HepG2 (cell line): ENCODE data around the gene FCHSD1. TPM values are rescaled to one million over a fixed set of nuclear protein-coding genes. Genes with fewer than 3 reads are reported as not detected.

Source experiments
- KAT7 ChIP-seq: IDR thresholded peaks from 2 replicates; pipeline ENCODE4 v1.6.1; 2018; ENCODE audit warnings: borderline replicate concordance, missing compliant biosample characterization
- NFYC ChIP-seq: IDR thresholded peaks from 2 replicates; pipeline ENCODE4 v1.6.1; 2016; ENCODE audit warnings: missing genetic modification reagents, missing compliant biosample characterization
- ZNF382 ChIP-seq: sonication (generic); formaldehyde crosslinking; IDR thresholded peaks from 2 replicates; pipeline ENCODE4 v1.5.0; 2020; ENCODE audit warnings: missing genetic modification reagents, mild to moderate bottlenecking, borderline replicate concordance
- polyA plus RNA-seq, 8 experiments: library from polyadenylated mRNA; depleted of rRNA in 3 of 8; stranded (reverse) in 7 of 8; unstranded in 1 of 8; fragments of >200 nt; fragmentation: Illumina TruSeq in 4 of 8; extraction: Trizol in 4 of 8; gene quantifications; 2 replicates each; pipeline versions ENCODE4 v1.2.1 to v1.2.3, GENCODE V29; 2011 to 2016; ENCODE audit warnings: low read depth in 4 of 8, missing spikeins in 1 of 8, mixed read lengths in 1 of 8; ENCODE audit not compliant: insufficient read depth in 1 of 8
- total RNA-seq, 5 experiments: library from RNA; depleted of rRNA; stranded (reverse); fragments of >200 nt; fragmentation: Illumina TruSeq; extraction: Trizol; gene quantifications; 2 replicates each; pipeline ENCODE4 v1.2.3, GENCODE V29; 2016; ENCODE audit warnings: low read depth in 1 of 5
- TF ChIP-seq, protein P1 (sequence below): sonication (generic); formaldehyde crosslinking; IDR thresholded peaks from 2 replicates; pipeline ENCODE4 v1.4.0; 2020; ENCODE audit warnings: missing genetic modification reagents
- TF ChIP-seq, protein P2 (sequence below): sonication (generic); formaldehyde crosslinking; IDR thresholded peaks from 2 replicates; pipeline ENCODE4 v1.9.0; 2021; ENCODE audit warnings: missing genetic modification reagents, mild to moderate bottlenecking, borderline replicate concordance
- TF ChIP-seq, protein P3 (sequence below): sonication (generic); formaldehyde crosslinking; IDR thresholded peaks from one replicate; pipeline ENCODE4 v1.5.1; 2020; ENCODE audit warnings: mild to moderate bottlenecking, missing genetic modification reagents; ENCODE audit errors: not compliant biosample characterization
- TF ChIP-seq, protein P4 (sequence below): sonication (generic); formaldehyde crosslinking; IDR thresholded peaks from 2 replicates; pipeline ENCODE4 v1.5.0; 2020; ENCODE audit warnings: mild to moderate bottlenecking, missing genetic modification reagents

FCHSD1 gene
- total and polyA plus RNA-seq, 2 of the 13 experiments (the other 11 are each of a cell fraction or from before 2014, with no cell fraction given) = 5.5 to 15.4 TPM

DNA sequence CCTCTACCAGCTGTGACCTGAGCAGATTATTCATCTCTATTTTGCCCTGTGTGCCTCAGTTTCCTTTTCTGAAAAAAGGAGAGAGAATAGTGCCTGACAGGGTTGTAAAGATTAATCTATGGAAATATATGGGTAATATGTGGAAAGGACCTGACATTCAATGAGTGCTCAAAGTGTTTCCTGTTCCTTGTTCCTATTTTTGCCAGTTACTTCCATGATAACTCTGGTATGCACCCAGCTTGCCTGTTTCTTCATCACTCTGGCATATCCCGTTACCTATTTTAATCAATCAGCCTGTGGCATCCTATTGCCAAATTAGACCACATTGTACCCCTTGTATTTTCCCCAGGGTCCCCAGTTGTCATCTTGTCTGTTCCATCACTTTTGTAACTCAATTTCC lies 34.4 kb upstream of the FCHSD1 start (continued):
- TF ChIP-seq, protein P1, sequence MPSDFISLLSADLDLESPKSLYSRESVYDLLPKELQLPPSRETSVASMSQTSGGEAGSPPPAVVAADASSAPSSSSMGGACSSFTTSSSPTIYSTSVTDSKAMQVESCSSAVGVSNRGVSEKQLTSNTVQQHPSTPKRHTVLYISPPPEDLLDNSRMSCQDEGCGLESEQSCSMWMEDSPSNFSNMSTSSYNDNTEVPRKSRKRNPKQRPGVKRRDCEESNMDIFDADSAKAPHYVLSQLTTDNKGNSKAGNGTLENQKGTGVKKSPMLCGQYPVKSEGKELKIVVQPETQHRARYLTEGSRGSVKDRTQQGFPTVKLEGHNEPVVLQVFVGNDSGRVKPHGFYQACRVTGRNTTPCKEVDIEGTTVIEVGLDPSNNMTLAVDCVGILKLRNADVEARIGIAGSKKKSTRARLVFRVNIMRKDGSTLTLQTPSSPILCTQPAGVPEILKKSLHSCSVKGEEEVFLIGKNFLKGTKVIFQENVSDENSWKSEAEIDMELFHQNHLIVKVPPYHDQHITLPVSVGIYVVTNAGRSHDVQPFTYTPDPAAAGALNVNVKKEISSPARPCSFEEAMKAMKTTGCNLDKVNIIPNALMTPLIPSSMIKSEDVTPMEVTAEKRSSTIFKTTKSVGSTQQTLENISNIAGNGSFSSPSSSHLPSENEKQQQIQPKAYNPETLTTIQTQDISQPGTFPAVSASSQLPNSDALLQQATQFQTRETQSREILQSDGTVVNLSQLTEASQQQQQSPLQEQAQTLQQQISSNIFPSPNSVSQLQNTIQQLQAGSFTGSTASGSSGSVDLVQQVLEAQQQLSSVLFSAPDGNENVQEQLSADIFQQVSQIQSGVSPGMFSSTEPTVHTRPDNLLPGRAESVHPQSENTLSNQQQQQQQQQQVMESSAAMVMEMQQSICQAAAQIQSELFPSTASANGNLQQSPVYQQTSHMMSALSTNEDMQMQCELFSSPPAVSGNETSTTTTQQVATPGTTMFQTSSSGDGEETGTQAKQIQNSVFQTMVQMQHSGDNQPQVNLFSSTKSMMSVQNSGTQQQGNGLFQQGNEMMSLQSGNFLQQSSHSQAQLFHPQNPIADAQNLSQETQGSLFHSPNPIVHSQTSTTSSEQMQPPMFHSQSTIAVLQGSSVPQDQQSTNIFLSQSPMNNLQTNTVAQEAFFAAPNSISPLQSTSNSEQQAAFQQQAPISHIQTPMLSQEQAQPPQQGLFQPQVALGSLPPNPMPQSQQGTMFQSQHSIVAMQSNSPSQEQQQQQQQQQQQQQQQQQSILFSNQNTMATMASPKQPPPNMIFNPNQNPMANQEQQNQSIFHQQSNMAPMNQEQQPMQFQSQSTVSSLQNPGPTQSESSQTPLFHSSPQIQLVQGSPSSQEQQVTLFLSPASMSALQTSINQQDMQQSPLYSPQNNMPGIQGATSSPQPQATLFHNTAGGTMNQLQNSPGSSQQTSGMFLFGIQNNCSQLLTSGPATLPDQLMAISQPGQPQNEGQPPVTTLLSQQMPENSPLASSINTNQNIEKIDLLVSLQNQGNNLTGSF (CRISPR knock-in tag) = no peak
- TF ChIP-seq KAT7 (CRISPR knock-in tag) (no peak), ZNF382 (CRISPR knock-in tag) (no peak), NFYC (no peak)
- TF ChIP-seq, protein P2, sequence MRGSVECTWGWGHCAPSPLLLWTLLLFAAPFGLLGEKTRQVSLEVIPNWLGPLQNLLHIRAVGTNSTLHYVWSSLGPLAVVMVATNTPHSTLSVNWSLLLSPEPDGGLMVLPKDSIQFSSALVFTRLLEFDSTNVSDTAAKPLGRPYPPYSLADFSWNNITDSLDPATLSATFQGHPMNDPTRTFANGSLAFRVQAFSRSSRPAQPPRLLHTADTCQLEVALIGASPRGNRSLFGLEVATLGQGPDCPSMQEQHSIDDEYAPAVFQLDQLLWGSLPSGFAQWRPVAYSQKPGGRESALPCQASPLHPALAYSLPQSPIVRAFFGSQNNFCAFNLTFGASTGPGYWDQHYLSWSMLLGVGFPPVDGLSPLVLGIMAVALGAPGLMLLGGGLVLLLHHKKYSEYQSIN (CRISPR knock-in tag) = no peak
- TF ChIP-seq, protein P3, sequence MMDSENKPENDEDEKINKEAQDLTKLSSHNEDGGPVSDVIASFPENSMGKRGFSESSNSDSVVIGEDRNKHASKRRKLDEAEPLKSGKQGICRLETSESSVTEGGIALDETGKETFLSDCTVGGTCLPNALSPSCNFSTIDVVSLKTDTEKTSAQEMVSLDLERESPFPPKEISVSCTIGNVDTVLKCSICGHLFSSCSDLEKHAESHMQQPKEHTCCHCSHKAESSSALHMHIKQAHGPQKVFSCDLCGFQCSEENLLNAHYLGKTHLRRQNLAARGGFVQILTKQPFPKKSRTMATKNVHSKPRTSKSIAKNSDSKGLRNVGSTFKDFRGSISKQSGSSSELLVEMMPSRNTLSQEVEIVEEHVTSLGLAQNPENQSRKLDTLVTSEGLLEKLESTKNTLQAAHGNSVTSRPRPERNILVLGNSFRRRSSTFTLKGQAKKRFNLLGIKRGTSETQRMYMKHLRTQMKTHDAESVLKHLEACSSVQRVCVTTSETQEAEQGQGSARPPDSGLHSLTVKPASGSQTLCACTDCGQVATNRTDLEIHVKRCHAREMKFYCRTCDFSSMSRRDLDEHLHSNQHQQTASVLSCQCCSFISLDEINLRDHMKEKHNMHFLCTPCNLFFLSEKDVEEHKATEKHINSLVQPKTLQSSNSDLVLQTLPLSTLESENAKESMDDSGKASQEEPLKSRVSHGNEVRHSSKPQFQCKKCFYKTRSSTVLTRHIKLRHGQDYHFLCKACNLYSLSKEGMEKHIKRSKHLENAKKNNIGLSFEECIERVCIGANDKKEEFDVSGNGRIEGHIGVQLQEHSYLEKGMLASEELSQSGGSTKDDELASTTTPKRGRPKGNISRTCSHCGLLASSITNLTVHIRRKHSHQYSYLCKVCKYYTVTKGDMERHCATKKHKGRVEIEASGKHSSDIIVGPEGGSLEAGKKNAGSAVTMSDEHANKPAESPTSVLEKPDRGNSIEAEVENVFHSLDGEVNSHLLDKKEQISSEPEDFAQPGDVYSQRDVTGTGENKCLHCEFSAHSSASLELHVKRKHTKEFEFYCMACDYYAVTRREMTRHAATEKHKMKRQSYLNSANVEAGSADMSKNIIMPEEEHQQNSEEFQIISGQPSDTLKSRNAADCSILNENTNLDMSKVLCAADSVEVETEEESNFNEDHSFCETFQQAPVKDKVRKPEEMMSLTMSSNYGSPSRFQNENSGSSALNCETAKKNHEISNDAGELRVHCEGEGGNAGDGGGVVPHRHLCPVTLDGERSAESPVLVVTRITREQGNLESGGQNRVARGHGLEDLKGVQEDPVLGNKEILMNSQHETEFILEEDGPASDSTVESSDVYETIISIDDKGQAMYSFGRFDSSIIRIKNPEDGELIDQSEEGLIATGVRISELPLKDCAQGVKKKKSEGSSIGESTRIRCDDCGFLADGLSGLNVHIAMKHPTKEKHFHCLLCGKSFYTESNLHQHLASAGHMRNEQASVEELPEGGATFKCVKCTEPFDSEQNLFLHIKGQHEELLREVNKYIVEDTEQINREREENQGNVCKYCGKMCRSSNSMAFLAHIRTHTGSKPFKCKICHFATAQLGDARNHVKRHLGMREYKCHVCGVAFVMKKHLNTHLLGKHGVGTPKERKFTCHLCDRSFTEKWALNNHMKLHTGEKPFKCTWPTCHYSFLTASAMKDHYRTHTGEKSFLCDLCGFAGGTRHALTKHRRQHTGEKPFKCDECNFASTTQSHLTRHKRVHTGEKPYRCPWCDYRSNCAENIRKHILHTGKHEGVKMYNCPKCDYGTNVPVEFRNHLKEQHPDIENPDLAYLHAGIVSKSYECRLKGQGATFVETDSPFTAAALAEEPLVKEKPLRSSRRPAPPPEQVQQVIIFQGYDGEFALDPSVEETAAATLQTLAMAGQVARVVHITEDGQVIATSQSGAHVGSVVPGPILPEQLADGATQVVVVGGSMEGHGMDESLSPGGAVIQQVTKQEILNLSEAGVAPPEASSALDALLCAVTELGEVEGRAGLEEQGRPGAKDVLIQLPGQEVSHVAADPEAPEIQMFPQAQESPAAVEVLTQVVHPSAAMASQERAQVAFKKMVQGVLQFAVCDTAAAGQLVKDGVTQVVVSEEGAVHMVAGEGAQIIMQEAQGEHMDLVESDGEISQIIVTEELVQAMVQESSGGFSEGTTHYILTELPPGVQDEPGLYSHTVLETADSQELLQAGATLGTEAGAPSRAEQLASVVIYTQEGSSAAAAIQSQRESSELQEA (CRISPR knock-in tag) = no peak
- TF ChIP-seq, protein P4, sequence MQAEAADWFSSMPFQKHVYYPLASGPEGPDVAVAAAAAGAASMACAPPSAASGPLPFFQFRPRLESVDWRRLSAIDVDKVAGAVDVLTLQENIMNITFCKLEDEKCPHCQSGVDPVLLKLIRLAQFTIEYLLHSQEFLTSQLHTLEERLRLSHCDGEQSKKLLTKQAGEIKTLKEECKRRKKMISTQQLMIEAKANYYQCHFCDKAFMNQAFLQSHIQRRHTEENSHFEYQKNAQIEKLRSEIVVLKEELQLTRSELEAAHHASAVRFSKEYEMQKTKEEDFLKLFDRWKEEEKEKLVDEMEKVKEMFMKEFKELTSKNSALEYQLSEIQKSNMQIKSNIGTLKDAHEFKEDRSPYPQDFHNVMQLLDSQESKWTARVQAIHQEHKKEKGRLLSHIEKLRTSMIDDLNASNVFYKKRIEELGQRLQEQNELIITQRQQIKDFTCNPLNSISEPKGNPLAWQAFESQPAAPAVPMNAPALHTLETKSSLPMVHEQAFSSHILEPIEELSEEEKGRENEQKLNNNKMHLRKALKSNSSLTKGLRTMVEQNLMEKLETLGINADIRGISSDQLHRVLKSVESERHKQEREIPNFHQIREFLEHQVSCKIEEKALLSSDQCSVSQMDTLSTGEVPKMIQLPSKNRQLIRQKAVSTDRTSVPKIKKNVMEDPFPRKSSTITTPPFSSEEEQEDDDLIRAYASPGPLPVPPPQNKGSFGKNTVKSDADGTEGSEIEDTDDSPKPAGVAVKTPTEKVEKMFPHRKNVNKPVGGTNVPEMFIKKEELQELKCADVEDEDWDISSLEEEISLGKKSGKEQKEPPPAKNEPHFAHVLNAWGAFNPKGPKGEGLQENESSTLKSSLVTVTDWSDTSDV (CRISPR knock-in tag) = no peak
